GM12801 (cell line): ENCODE data around the gene PPFIA1.

Experiments
- TF ChIP-seq, protein P1 (sequence below): IDR thresholded peaks from one replicate; pipeline ENCODE4 v1.5.1; 2011; ENCODE audit warnings: control low read depth; ENCODE audit not compliant: insufficient read length; ENCODE audit errors: extremely low read depth

Gene PPFIA1

DNA sequence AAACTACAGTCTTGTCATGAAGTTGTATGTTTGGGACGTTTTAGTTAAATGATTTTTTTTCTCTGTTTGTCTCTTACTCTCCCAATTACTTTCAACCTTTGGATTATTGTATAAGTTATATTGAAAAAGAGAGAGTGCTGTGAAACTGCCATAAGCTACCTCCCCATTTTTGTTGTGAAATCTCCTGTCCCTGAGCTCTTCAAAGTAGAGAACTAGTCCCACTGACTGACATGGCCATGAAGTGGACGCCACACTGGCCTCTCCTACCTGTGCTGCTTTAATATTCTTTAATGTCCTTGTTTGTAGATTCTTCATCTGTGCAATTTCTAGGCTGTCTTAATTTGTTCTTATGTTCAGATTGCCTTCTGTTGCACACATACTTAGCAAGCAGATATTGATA, 56.3 kb downstream of the PPFIA1 start:
- TF ChIP-seq, protein P1, sequence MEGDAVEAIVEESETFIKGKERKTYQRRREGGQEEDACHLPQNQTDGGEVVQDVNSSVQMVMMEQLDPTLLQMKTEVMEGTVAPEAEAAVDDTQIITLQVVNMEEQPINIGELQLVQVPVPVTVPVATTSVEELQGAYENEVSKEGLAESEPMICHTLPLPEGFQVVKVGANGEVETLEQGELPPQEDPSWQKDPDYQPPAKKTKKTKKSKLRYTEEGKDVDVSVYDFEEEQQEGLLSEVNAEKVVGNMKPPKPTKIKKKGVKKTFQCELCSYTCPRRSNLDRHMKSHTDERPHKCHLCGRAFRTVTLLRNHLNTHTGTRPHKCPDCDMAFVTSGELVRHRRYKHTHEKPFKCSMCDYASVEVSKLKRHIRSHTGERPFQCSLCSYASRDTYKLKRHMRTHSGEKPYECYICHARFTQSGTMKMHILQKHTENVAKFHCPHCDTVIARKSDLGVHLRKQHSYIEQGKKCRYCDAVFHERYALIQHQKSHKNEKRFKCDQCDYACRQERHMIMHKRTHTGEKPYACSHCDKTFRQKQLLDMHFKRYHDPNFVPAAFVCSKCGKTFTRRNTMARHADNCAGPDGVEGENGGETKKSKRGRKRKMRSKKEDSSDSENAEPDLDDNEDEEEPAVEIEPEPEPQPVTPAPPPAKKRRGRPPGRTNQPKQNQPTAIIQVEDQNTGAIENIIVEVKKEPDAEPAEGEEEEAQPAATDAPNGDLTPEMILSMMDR = no peak

DNA sequence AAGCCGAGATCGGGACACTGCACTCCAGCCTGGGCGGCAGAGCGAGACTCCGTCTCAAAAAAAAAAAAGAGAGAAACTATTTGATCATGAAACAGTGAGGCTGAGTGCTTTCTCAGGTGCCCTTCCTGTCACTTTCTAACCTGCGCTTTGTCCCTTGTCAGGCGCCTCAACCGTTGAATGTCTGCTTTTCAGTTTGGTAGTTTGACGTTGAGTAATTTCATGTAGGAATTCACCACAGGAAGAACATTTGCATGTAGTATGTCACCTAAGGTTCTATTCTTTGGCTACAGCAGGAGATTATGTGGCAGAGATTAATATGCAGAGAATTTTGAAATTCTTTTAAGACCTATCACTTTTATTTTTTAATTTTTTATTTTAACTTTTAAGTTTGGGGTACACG, 57.2 kb downstream of the PPFIA1 start:
- TF ChIP-seq, protein P1 = no peak

DNA sequence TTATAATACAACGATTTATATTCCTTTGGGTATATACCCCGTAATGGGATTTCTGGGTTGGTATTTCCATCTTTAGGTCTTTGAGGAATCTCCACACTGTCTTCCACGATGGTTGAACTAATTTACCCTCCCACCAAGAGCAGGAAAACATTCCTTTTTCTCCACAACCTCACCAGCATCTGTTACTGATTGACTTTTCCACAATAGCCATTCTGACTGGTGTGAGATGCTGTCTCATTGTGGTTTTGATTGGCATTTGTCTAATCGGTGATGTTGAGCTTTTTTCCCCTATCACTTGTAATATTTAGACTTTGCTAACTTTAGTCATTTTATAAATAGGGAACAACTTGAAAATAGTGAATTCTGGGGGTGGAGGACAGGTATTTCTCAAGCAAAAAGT, 58.1 kb downstream of the PPFIA1 start:
- TF ChIP-seq, protein P1 = no peak

DNA sequence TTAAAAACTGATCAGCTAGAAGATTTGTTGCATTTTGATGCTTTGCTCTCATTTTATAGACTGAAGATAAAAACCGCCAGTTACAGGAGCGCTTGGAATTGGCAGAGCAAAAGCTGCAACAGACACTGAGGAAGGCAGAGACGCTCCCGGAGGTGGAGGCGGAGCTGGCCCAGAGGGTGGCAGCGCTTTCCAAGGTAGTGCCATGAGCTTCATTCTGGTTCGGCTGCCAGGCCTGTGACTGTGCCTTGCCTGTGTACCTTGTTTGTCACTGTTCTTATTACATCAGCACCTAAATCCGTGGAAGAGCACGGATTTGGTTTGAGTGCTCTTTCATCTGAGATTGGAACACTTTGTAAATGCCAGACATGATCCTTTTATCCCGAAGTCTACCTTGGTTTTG, 61.4 kb downstream of the PPFIA1 start:
- TF ChIP-seq, protein P1 = no peak

DNA sequence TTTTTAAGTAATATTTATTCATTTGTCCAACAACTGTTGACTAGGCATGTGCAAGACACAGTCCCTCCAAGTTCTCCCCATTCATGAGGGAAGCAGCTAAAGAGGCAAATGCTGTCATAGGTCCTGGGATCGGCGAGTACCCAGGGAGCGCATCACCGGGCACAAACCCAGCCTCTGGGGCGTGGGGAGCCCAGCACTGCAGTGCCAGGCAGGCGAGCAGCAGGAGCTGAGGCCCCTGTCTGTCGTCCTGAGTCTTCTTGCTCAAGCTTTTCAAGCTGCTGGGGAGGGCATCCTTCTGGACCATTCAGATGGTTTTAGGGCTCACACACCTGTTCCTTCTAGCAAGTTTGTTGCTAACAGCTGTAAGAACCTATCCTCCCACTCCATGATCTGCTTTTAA, 62.1 kb downstream of the PPFIA1 start:
- TF ChIP-seq, protein P1 = no peak

DNA sequence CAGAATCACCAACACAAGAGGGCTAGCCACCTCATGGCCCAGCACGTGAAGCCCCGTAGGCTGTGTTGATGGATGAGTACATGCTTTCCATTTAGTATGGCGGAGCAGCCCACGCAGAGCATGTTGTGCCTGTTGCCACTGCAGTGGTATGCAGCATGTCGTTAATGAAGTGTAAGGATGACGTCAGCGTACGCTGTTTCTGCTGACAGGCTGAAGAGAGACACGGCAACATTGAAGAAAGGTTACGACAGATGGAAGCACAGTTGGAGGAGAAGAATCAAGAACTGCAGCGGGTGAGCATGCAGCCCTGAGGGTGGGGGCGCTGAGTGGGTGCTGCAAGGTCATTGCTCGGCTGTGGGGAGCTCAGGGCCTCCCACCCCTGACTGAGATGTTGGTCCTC, 62.8 kb downstream of the PPFIA1 start:
- TF ChIP-seq, protein P1 = no peak

DNA sequence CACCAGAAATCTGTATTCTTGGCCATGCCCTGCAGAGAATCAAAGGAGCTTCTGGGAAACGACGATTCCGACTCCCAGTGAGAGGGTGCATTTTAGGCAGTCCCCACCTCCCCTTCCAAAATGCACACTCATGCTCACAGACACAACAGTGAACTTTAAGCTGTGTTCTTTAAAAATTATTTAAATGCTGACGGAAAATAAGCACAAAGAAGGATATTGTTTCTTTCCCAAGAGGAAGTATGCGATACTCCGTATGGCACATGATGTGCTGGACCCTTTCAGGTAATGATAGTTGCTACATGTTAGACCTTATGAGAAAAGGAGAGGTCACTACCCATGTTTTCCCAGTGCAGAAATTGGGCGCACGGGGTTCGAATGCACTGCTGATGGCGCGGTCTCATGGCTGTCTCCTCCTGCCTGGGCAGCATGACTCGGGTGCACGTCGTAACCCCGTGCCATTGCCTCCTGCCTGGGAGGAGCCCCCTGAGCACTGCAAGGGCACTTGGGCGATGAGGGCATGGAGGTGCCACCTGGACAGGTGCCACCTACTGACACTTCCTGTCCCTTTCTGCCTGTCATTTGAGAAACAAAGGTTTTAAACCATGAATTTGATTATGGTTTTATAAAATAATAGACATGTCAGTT, 64.0 kb downstream of the PPFIA1 start:
- TF ChIP-seq, protein P1 = no peak
